Type B pancreatic cell (in vitro differentiated cells): ENCODE data around the gene WNT9B. TPM values are rescaled to one million over a fixed set of nuclear protein-coding genes. Genes with fewer than 3 reads are reported as not detected.

Experiments used
- DNase-seq: peaks from one replicate; pipeline ENCODE4 v3.0.0; 2021; ENCODE audit warnings: mixed read lengths; ENCODE audit not compliant: unreplicated experiment; ENCODE audit errors: extremely low spot score
- H3K27ac Mint-ChIP-seq: 2 replicates; pipeline ENCODE4 v1.8.0; 2021; ENCODE audit warnings: mild to moderate bottlenecking, mixed read lengths
- H3K27me3 Mint-ChIP-seq: 2 replicates; pipeline ENCODE4 v1.8.0; 2021; ENCODE audit warnings: mixed read lengths
- H3K36me3 Mint-ChIP-seq: 2 replicates; pipeline ENCODE4 v1.8.0; 2021; ENCODE audit warnings: mixed read lengths
- H3K4me1 Mint-ChIP-seq: one replicate; pipeline ENCODE4 v1.8.0; 2021; ENCODE audit warnings: mixed read lengths; ENCODE audit not compliant: unreplicated experiment
- H3K4me3 Mint-ChIP-seq: 2 replicates; pipeline ENCODE4 v1.8.0; 2021; ENCODE audit warnings: mild to moderate bottlenecking, mixed read lengths
- H3K9me3 Mint-ChIP-seq: 2 replicates; pipeline ENCODE4 v1.8.0; 2021; ENCODE audit warnings: mixed read lengths
- CTCF ChIP-seq: fragments of 200-600 bp; sonication (generic); conservative IDR thresholded peaks from 2 replicates; pipeline ENCODE4 v1.5.0; 2021; ENCODE audit warnings: antibody characterized with exemption, mild to moderate bottlenecking
- total RNA-seq: library from RNA; stranded (reverse); gene quantifications from 2 replicates; pipeline ENCODE4 v1.2.1, GENCODE V29; 2021; ENCODE audit warnings: low replicate concordance

The WNT9B gene
- total RNA-seq, 1 donor from 2014 or later, result 0.89 TPM

- Mint-ChIP-seq H3K27ac (no peak overlapping the region), H3K36me3 (no peaks in the 10 kb centered on the region), H3K9me3 (no peaks in the 10 kb centered on the region), H3K4me1 (peaks cover 13% of the 10 kb centered on the region), H3K27me3 (peaks cover 22% of the 10 kb centered on the region), H3K4me3 (no peak overlapping the region)
- no peak for TF ChIP-seq CTCF
- no peak for DNase-seq
Observed at GRCh38 chr17:46885415-46886309, 34.3 kb downstream of the WNT9B start.

GRCh38 chr17:46886310-46886663, 34.9 kb downstream of the WNT9B start:
- Mint-ChIP-seq H3K27ac (no peak overlapping the region), H3K36me3 (no peaks in the 10 kb centered on the region), H3K27me3 (peaks cover 22% of the 10 kb centered on the region), H3K9me3 (no peaks in the 10 kb centered on the region), H3K4me3 (no peak overlapping the region), H3K4me1 (peaks cover 13% of the 10 kb centered on the region)
- DNase-seq, result no peak
- TF ChIP-seq CTCF, result no peak

- H3K4me1 Mint-ChIP-seq, result peaks cover 13% of the 10 kb centered on the region
- H3K9me3 Mint-ChIP-seq, result no peaks in the 10 kb centered on the region
- peaks cover 27% of the 10 kb centered on the region for H3K27me3 Mint-ChIP-seq
- H3K36me3 Mint-ChIP-seq, result no peaks in the 10 kb centered on the region
- H3K4me3 Mint-ChIP-seq, result no peak overlapping the region
- no peak for TF ChIP-seq CTCF
- no peak for DNase-seq
- H3K27ac Mint-ChIP-seq, result no peak overlapping the region
Observed at GRCh38 chr17:46887717-46888116, 36.3 kb downstream of the WNT9B start.

GRCh38 chr17:46888727-46889126, 37.3 kb downstream of the WNT9B start:
- H3K4me3 Mint-ChIP-seq, result no peak overlapping the region
- H3K27me3 Mint-ChIP-seq, result peaks cover 34% of the 10 kb centered on the region
- no peaks in the 10 kb centered on the region for H3K9me3 Mint-ChIP-seq
- H3K36me3 Mint-ChIP-seq, result no peaks in the 10 kb centered on the region
- no peak for TF ChIP-seq CTCF
- DNase-seq, result no peak
- H3K4me1 Mint-ChIP-seq, result peaks cover 13% of the 10 kb centered on the region
- no peak overlapping the region for H3K27ac Mint-ChIP-seq

GRCh38 chr17:46889519-46889918, 38.1 kb downstream of the WNT9B start:
- no peak overlapping the region for H3K27ac Mint-ChIP-seq
- H3K36me3 Mint-ChIP-seq, result no peaks in the 10 kb centered on the region
- no peak overlapping the region for H3K4me3 Mint-ChIP-seq
- H3K9me3 Mint-ChIP-seq, result no peaks in the 10 kb centered on the region
- no peak for DNase-seq
- no peak for TF ChIP-seq CTCF
- H3K27me3 Mint-ChIP-seq, result peaks cover 34% of the 10 kb centered on the region
- peaks cover 8% of the 10 kb centered on the region for H3K4me1 Mint-ChIP-seq
